ENCODE results near the gene NFATC1. TPM values are rescaled to one million over a fixed set of nuclear protein-coding genes. Genes with fewer than 3 reads are reported as not detected.

The NFATC1 gene
- total and polyA plus RNA-seq, 2 donors (not counting 1 experiment from before 2014, with no cell fraction given) = 0.92 to 4.3 TPM

- no peak overlapping the region for H3K4me3 ChIP-seq (replicated peaks in 1 of 4; ENCODE audit: control extremely low read depth in 1 of 4, insufficient read depth in 1 of 4, low read depth in 3 of 4, low read length in 4 of 4)
- H3K9me3 ChIP-seq (ENCODE audit: control insufficient read depth, insufficient read depth, low read depth, low read length) = no peaks in the 10 kb centered on the region
- H2AFZ ChIP-seq (ENCODE audit: low read length) = no peak overlapping the region
- no peak for DNase-seq (ENCODE audit: low read depth in 2 of 2)
- no peaks in the 10 kb centered on the region for H3K4me1 ChIP-seq (ENCODE audit: control insufficient read depth, extremely low read depth, insufficient read depth, low read length)
- no peaks in the 10 kb centered on the region for H4K20me1 ChIP-seq (ENCODE audit: control insufficient read depth, extremely low read depth, insufficient read depth, low read length)
- TF ChIP-seq EZH2 (IDR thresholded peaks at IDR 0.05; ENCODE audit: low read length, missing control alignments) = no peak
- TF ChIP-seq CTCF (conservative IDR thresholded peaks at IDR 0.05 in 1 of 2, IDR thresholded peaks at IDR 0.05 in 1 of 2; ENCODE audit: low read depth in 1 of 2, low read length in 2 of 2) = no peak
- no peak overlapping the region for H3K4me2 ChIP-seq (ENCODE audit: extremely low read depth, insufficient read depth, low read length)
- no peak overlapping the region for H3K9ac ChIP-seq (ENCODE audit: insufficient read depth, low read length)
- no peaks in the 10 kb centered on the region for H3K36me3 ChIP-seq (ENCODE audit: control insufficient read depth, insufficient read depth, low read length)
- H3K27me3 ChIP-seq (ENCODE audit: control insufficient read depth, insufficient read depth, low read length) = no peaks in the 10 kb centered on the region
- no peaks in the 10 kb centered on the region for H3K79me2 ChIP-seq (ENCODE audit: control insufficient read depth, insufficient read depth, low read length)
- H3K27ac ChIP-seq (ENCODE audit: insufficient read depth, low read length) = no peak overlapping the region
Measured at GRCh38 chr18:79440316-79441110, 44.8 kb downstream of the NFATC1 start.

GRCh38 chr18:79441420-79441819 is 45.7 kb downstream of the NFATC1 start:
- Histone ChIP-seq H3K9me3 (ENCODE audit: control insufficient read depth, insufficient read depth, low read depth, low read length) (no peaks in the 10 kb centered on the region), H3K4me1 (ENCODE audit: control insufficient read depth, extremely low read depth, insufficient read depth, low read length) (no peaks in the 10 kb centered on the region), H3K4me2 (ENCODE audit: extremely low read depth, insufficient read depth, low read length) (no peak overlapping the region), H2AFZ (ENCODE audit: low read length) (no peak overlapping the region), H3K27me3 (ENCODE audit: control insufficient read depth, insufficient read depth, low read length) (no peaks in the 10 kb centered on the region), H3K36me3 (ENCODE audit: control insufficient read depth, insufficient read depth, low read length) (no peaks in the 10 kb centered on the region), H4K20me1 (ENCODE audit: control insufficient read depth, extremely low read depth, insufficient read depth, low read length) (no peaks in the 10 kb centered on the region), H3K4me3 (replicated peaks in 1 of 4; ENCODE audit: control extremely low read depth in 1 of 4, insufficient read depth in 1 of 4, low read depth in 3 of 4, low read length in 4 of 4) (no peak overlapping the region), H3K79me2 (ENCODE audit: control insufficient read depth, insufficient read depth, low read length) (no peaks in the 10 kb centered on the region), H3K9ac (ENCODE audit: insufficient read depth, low read length) (no peak overlapping the region), H3K27ac (ENCODE audit: insufficient read depth, low read length) (no peak overlapping the region)
- TF ChIP-seq CTCF (conservative IDR thresholded peaks at IDR 0.05 in 1 of 2, IDR thresholded peaks at IDR 0.05 in 1 of 2; ENCODE audit: low read depth in 1 of 2, low read length in 2 of 2) (no peak), EZH2 (IDR thresholded peaks at IDR 0.05; ENCODE audit: low read length, missing control alignments) (no peak)
- DNase-seq (ENCODE audit: low read depth in 2 of 2) = no peak

GRCh38 chr18:79442508-79443221 is 46.9 kb downstream of the NFATC1 start:
- no peak overlapping the region for H3K27ac ChIP-seq (ENCODE audit: insufficient read depth, low read length)
- no peaks in the 10 kb centered on the region for H3K27me3 ChIP-seq (ENCODE audit: control insufficient read depth, insufficient read depth, low read length)
- H2AFZ ChIP-seq (ENCODE audit: low read length) = no peak overlapping the region
- H4K20me1 ChIP-seq (ENCODE audit: control insufficient read depth, extremely low read depth, insufficient read depth, low read length) = no peaks in the 10 kb centered on the region
- no peak overlapping the region for H3K4me3 ChIP-seq (replicated peaks in 1 of 4; ENCODE audit: control extremely low read depth in 1 of 4, insufficient read depth in 1 of 4, low read depth in 3 of 4, low read length in 4 of 4)
- H3K9ac ChIP-seq (ENCODE audit: insufficient read depth, low read length) = no peak overlapping the region
- TF ChIP-seq EZH2 (IDR thresholded peaks at IDR 0.05; ENCODE audit: low read length, missing control alignments) (no peak), CTCF (conservative IDR thresholded peaks at IDR 0.05 in 1 of 2, IDR thresholded peaks at IDR 0.05 in 1 of 2; ENCODE audit: low read depth in 1 of 2, low read length in 2 of 2) (no peak)
- no peak overlapping the region for H3K4me2 ChIP-seq (ENCODE audit: extremely low read depth, insufficient read depth, low read length)
- H3K4me1 ChIP-seq (ENCODE audit: control insufficient read depth, extremely low read depth, insufficient read depth, low read length) = no peaks in the 10 kb centered on the region
- DNase-seq (ENCODE audit: low read depth in 2 of 2) = no peak
- H3K9me3 ChIP-seq (ENCODE audit: control insufficient read depth, insufficient read depth, low read depth, low read length) = no peaks in the 10 kb centered on the region
- no peaks in the 10 kb centered on the region for H3K36me3 ChIP-seq (ENCODE audit: control insufficient read depth, insufficient read depth, low read length)
- H3K79me2 ChIP-seq (ENCODE audit: control insufficient read depth, insufficient read depth, low read length) = no peaks in the 10 kb centered on the region
